WTC11 (cell line): ENCODE measurements around the gene UQCR10. TPM values are rescaled to one million over a fixed set of nuclear protein-coding genes. Genes with fewer than 3 reads are reported as not detected.

Source experiments
- ATAC-seq: fragments of 200-7000 bp; cut with Tn5 transposase; 2 replicates; pipeline ENCODE4 v1.10.0; 2021; ENCODE audit warnings: mild to moderate bottlenecking, moderate library complexity
- CTCF ChIA-PET: fragments of 300-600 bp; sonication (Branson Sonifier 250); formaldehyde crosslinking; loops from one replicate; lab custom pipeline; 2021; ENCODE audit warnings: antibody characterized with exemption; lab: Charles Lee
- POLR2A ChIA-PET: fragments of 350-600 bp; sonication (Branson Sonifier 250); formaldehyde crosslinking; loops from one replicate; lab custom pipeline; 2021; ENCODE audit warnings: antibody characterized with exemption; lab: Charles Lee
- DNase-seq: peaks from one replicate; pipeline ENCODE4 v3.0.0; 2021; ENCODE audit warnings: low spot score
- H3K27ac Mint-ChIP-seq: 2 replicates; pipeline ENCODE4 v1.8.0; 2021; ENCODE audit warnings: mixed read lengths
- H3K27me3 Mint-ChIP-seq: 2 replicates; pipeline ENCODE4 v1.8.0; 2021; ENCODE audit warnings: low read depth, mild to moderate bottlenecking, moderate library complexity, mixed read lengths
- H3K36me3 Mint-ChIP-seq: 2 replicates; pipeline ENCODE4 v1.8.0; 2021; ENCODE audit warnings: mixed read lengths
- H3K4me1 Mint-ChIP-seq: 2 replicates; pipeline ENCODE4 v1.8.0; 2022; ENCODE audit warnings: mixed read lengths
- H3K4me3 Mint-ChIP-seq: 2 replicates; pipeline ENCODE4 v1.8.0; 2021; ENCODE audit warnings: mild to moderate bottlenecking, moderate library complexity, mixed read lengths
- H3K9me3 Mint-ChIP-seq: 2 replicates; pipeline ENCODE4 v1.8.0; 2021; ENCODE audit warnings: mixed read lengths
- ELF4 ChIP-seq: sonication (generic); formaldehyde crosslinking; IDR thresholded peaks from 2 replicates; pipeline ENCODE4 v1.8.1; 2022; ENCODE audit warnings: low read depth, mild to moderate bottlenecking, moderate library complexity, missing genetic modification reagents
- JAZF1 ChIP-seq: fragments of 250-450 bp; sonication (Bioruptor Pico); IDR thresholded peaks from 2 replicates; pipeline ENCODE4 v1.9.0; 2021; ENCODE audit warnings: moderate library complexity, mild to moderate bottlenecking, inconsistent platforms
- MYBL2 ChIP-seq: sonication (generic); formaldehyde crosslinking; IDR thresholded peaks from 2 replicates; pipeline ENCODE4 v1.8.1; 2023; ENCODE audit warnings: mild to moderate bottlenecking, moderate library complexity, missing genetic modification reagents
- NR2C2 ChIP-seq: sonication (generic); formaldehyde crosslinking; IDR thresholded peaks from 2 replicates; pipeline ENCODE4 v1.8.0; 2022; ENCODE audit warnings: mild to moderate bottlenecking, missing genetic modification reagents
- NR3C1 ChIP-seq: sonication (generic); formaldehyde crosslinking; conservative IDR thresholded peaks from 2 replicates; pipeline ENCODE4 v1.8.1; 2023; ENCODE audit warnings: low read depth, mild to moderate bottlenecking, missing genetic modification reagents
- PRRX2 ChIP-seq: fragments of 250-450 bp; sonication (Bioruptor Pico); IDR thresholded peaks from 2 replicates; pipeline ENCODE4 v1.8.0; 2021; ENCODE audit warnings: mild to moderate bottlenecking
- RELA ChIP-seq: sonication (generic); formaldehyde crosslinking; IDR thresholded peaks from 2 replicates; pipeline ENCODE4 v1.8.1; 2022; ENCODE audit warnings: missing genetic modification reagents, mild to moderate bottlenecking, borderline replicate concordance
- ZNF121 ChIP-seq: sonication (generic); formaldehyde crosslinking; IDR thresholded peaks from 2 replicates; pipeline ENCODE4 v1.8.0; 2023; ENCODE audit warnings: missing genetic modification reagents
- ZNF138 ChIP-seq: sonication (generic); formaldehyde crosslinking; conservative IDR thresholded peaks from 2 replicates; pipeline ENCODE4 v1.8.1; 2022; ENCODE audit warnings: mild to moderate bottlenecking, moderate library complexity, missing genetic modification reagents
- total RNA-seq: library from RNA; stranded (reverse); gene quantifications from 3 replicates; pipeline ENCODE4 v1.2.3, GENCODE V29; 2021
- TF ChIP-seq, protein P1 (sequence below): fragments of 200-600 bp; IDR thresholded peaks from 2 replicates; pipeline ENCODE4 v1.8.0; 2022; ENCODE audit warnings: antibody characterized with exemption
- TF ChIP-seq, protein P2 (sequence below): fragments of 250-450 bp; sonication (Bioruptor Pico); IDR thresholded peaks from 2 replicates; pipeline ENCODE4 v1.9.0; 2021; ENCODE audit warnings: mild to moderate bottlenecking, borderline replicate concordance
- TF ChIP-seq, protein P3 (sequence below): fragments of 250-450 bp; sonication (Bioruptor Pico); conservative IDR thresholded peaks from 2 replicates; pipeline ENCODE4 v1.9.0; 2021; ENCODE audit warnings: mild to moderate bottlenecking
- TF ChIP-seq, protein P4 (sequence below): sonication (generic); formaldehyde crosslinking; IDR thresholded peaks from 2 replicates; pipeline ENCODE4 v1.8.1; 2023; ENCODE audit warnings: mild to moderate bottlenecking, missing genetic modification reagents, moderate library complexity
- TF ChIP-seq, protein P5 (sequence below): sonication (generic); formaldehyde crosslinking; IDR thresholded peaks from 2 replicates; pipeline ENCODE4 v1.8.1; 2023; ENCODE audit warnings: mild to moderate bottlenecking, moderate library complexity, missing genetic modification reagents
- TF ChIP-seq, protein P6 (sequence below): sonication (generic); formaldehyde crosslinking; IDR thresholded peaks from 2 replicates; pipeline ENCODE4 v1.8.1; 2022; ENCODE audit warnings: missing genetic modification reagents, borderline replicate concordance
- TF ChIP-seq, protein P7 (sequence below): sonication (generic); formaldehyde crosslinking; IDR thresholded peaks from 2 replicates; pipeline ENCODE4 v1.8.1; 2023; ENCODE audit warnings: mild to moderate bottlenecking, missing genetic modification reagents, moderate library complexity

The UQCR10 gene
- total RNA-seq, 1 experiment from 2014 or later, result 119 TPM

DNA sequence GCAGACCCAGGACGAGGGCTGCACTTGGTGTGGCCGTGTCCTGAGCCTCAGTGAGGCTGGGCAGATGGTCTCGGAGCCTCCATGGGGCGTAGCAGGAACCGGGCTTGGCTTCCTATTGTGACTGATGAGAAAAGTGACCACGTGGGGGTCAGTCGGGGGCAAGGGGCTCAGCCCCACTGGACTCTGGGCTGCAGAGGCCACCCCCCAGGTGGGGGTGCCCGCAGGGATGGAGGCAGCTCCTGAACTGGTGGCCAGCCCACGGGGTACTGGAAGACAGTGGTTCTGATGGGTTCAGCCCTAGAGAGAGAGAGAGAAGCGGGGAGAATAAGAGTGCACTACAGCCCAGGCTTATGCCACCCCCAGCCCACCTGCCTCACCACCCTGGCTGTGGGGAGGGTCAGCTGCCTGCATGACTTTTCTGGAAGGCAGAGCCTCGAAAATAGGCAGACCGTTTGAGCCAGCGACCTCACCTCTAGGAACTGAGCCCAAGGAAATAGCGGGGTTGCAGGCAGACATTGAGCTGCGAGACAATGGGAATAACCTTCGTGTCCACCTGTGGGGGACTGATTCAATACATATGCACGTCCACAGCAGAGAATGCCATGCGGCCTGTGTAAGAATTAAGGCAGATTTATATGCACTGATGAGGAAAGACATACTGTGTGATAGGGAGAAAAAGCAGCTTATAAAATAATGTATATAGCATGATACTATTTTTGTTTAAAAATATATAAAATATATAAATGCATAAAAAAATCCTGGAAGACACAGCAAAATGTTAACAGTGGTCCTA lies 35.9 kb upstream of the UQCR10 start (continued):
- TF ChIP-seq, protein P1, sequence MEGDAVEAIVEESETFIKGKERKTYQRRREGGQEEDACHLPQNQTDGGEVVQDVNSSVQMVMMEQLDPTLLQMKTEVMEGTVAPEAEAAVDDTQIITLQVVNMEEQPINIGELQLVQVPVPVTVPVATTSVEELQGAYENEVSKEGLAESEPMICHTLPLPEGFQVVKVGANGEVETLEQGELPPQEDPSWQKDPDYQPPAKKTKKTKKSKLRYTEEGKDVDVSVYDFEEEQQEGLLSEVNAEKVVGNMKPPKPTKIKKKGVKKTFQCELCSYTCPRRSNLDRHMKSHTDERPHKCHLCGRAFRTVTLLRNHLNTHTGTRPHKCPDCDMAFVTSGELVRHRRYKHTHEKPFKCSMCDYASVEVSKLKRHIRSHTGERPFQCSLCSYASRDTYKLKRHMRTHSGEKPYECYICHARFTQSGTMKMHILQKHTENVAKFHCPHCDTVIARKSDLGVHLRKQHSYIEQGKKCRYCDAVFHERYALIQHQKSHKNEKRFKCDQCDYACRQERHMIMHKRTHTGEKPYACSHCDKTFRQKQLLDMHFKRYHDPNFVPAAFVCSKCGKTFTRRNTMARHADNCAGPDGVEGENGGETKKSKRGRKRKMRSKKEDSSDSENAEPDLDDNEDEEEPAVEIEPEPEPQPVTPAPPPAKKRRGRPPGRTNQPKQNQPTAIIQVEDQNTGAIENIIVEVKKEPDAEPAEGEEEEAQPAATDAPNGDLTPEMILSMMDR, result no peak

DNA sequence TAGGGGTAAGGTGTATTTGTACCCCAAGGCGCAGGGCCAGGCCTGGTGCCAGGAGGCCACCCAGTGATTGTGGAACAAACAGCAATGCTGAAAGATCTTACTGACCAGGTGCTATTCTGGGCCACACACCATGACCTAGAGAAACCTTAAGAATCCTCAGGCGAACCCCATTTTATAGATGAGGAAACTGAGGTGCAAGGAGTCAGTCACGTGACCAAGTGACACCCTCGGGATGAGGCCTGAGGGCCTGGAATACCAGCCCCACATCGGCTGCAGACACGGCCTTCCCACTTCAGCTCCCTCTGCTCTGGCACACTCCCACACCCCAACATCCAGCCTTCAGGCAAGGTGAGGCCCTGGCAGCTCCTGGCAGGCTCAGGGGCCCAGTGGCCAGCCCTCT lies 34.3 kb upstream of the UQCR10 start:
- no peaks in the 10 kb centered on the region for H3K27me3 Mint-ChIP-seq
- POLR2A ChIA-PET, result no interaction called here

DNA sequence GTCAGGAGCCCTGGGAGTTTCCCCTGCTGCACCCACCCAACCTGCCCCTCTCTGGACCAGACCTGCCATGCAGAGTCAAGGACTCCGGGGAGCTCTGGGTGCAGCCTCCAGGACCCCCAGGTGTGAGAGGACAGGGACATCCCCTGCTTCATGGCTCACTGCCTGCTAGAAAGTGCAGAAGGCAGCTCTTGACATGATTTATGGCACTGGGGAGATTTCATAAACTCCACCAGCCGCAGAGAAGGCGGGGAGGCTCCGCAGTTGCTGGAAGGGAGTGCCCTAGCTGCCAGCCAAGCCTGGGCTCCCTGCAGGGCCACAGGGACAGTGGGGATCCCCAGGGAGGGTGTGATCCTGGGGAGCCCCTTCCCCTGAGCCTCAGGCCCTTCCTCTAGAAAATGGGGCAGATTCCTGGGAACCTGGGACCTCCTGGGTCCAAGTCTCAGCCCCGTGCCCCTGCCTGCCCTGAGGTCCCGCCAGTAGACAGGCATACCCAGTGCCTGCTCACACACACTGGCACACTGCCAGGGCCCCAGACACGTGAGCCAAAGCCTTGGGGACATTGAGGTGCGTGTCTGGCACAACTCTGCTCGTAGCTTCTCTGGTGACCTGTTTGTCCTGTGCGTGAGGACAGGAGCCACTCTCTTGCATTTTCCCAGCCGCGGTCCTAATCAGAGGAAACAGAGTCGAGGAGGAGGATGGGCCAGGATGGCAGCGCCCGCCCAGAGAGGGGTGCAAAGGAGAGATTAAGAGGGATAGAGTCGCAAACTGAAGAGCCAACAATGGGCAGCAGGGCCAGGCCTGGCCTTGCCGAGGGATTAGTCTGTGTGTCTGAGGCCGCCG lies 33.6 kb upstream of the UQCR10 start:
- Mint-ChIP-seq H3K4me3 (no peak overlapping the region), H3K27me3 (no peaks in the 10 kb centered on the region), H3K4me1 (peaks cover 12% of the 10 kb centered on the region), H3K9me3 (no peaks in the 10 kb centered on the region), H3K27ac (peak overlapping the region; percentile 53; the same call in 1 of the 2 replicates), H3K36me3 (no peaks in the 10 kb centered on the region)
- DNase-seq (no peak), ATAC-seq (no peak)
- ChIA-PET CTCF (interaction anchor here (1.3 to 2.0 kb wide), 3 partner anchors 39 to 108 kb away, joined by 4 to 9 read pairs (median 5); no protein-coding TSS in a partner anchor), POLR2A (interaction anchor here (0.9 kb wide), 1 partner anchor 16 kb away, joined by 3 read pairs; no protein-coding TSS in a partner anchor)
- TF ChIP-seq, protein P2, sequence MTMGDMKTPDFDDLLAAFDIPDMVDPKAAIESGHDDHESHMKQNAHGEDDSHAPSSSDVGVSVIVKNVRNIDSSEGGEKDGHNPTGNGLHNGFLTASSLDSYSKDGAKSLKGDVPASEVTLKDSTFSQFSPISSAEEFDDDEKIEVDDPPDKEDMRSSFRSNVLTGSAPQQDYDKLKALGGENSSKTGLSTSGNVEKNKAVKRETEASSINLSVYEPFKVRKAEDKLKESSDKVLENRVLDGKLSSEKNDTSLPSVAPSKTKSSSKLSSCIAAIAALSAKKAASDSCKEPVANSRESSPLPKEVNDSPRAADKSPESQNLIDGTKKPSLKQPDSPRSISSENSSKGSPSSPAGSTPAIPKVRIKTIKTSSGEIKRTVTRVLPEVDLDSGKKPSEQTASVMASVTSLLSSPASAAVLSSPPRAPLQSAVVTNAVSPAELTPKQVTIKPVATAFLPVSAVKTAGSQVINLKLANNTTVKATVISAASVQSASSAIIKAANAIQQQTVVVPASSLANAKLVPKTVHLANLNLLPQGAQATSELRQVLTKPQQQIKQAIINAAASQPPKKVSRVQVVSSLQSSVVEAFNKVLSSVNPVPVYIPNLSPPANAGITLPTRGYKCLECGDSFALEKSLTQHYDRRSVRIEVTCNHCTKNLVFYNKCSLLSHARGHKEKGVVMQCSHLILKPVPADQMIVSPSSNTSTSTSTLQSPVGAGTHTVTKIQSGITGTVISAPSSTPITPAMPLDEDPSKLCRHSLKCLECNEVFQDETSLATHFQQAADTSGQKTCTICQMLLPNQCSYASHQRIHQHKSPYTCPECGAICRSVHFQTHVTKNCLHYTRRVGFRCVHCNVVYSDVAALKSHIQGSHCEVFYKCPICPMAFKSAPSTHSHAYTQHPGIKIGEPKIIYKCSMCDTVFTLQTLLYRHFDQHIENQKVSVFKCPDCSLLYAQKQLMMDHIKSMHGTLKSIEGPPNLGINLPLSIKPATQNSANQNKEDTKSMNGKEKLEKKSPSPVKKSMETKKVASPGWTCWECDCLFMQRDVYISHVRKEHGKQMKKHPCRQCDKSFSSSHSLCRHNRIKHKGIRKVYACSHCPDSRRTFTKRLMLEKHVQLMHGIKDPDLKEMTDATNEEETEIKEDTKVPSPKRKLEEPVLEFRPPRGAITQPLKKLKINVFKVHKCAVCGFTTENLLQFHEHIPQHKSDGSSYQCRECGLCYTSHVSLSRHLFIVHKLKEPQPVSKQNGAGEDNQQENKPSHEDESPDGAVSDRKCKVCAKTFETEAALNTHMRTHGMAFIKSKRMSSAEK, result no peak
- no peak for TF ChIP-seq MYBL2 (CRISPR knock-in tag)
- TF ChIP-seq, protein P3, sequence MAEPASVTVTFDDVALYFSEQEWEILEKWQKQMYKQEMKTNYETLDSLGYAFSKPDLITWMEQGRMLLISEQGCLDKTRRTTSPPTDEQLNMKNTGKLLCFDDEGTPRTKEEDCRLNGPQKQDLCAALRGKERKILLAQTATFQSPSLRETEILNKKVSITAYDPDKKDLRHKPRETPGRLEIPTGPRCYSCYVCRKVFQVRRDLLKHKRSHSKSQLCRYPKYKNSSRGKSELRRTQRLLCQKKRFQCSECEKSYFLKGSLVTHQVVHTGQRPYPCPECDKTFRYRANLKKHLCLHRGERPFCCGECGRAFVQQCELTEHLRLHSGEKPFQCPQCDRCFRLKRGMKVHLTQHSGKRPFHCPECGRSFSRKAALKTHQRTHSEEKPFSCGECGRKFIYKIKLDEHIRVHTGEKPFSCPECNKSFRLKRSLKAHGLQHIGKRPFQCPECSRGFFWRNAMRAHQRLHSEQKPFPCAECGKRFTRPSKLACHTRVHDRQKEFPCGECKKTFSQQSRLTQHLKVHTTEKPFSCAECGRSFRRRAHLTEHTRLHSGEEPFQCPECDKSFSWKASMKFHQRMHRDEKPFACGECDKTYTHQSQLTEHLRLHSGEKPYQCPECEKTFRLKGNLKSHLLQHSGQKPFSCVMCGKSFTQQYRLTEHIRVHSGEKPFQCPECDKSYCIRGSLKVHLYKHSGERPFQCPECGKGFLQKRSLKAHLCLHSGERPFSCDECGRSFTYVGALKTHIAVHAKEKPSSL (CRISPR knock-in tag), result no peak
- TF ChIP-seq ZNF121 (CRISPR knock-in tag), result no peak
- TF ChIP-seq ZNF138 (CRISPR knock-in tag), result no peak
- TF ChIP-seq, protein P4, sequence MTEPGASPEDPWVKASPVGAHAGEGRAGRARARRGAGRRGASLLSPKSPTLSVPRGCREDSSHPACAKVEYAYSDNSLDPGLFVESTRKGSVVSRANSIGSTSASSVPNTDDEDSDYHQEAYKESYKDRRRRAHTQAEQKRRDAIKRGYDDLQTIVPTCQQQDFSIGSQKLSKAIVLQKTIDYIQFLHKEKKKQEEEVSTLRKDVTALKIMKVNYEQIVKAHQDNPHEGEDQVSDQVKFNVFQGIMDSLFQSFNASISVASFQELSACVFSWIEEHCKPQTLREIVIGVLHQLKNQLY (CRISPR knock-in tag), result no peak
- TF ChIP-seq ELF4 (CRISPR knock-in tag), result no peak
- TF ChIP-seq NR2C2, result no peak
- TF ChIP-seq NR3C1 (CRISPR knock-in tag), result no peak
- TF ChIP-seq, protein P5, sequence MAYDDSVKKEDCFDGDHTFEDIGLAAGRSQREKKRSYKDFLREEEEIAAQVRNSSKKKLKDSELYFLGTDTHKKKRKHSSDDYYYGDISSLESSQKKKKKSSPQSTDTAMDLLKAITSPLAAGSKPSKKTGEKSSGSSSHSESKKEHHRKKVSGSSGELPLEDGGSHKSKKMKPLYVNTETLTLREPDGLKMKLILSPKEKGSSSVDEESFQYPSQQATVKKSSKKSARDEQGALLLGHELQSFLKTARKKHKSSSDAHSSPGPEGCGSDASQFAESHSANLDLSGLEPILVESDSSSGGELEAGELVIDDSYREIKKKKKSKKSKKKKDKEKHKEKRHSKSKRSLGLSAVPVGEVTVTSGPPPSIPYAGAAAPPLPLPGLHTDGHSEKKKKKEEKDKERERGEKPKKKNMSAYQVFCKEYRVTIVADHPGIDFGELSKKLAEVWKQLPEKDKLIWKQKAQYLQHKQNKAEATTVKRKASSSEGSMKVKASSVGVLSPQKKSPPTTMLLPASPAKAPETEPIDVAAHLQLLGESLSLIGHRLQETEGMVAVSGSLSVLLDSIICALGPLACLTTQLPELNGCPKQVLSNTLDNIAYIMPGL (CRISPR knock-in tag), result no peak
- no peak for TF ChIP-seq RELA (CRISPR knock-in tag)
- no peak for TF ChIP-seq PRRX2
- TF ChIP-seq, protein P6, sequence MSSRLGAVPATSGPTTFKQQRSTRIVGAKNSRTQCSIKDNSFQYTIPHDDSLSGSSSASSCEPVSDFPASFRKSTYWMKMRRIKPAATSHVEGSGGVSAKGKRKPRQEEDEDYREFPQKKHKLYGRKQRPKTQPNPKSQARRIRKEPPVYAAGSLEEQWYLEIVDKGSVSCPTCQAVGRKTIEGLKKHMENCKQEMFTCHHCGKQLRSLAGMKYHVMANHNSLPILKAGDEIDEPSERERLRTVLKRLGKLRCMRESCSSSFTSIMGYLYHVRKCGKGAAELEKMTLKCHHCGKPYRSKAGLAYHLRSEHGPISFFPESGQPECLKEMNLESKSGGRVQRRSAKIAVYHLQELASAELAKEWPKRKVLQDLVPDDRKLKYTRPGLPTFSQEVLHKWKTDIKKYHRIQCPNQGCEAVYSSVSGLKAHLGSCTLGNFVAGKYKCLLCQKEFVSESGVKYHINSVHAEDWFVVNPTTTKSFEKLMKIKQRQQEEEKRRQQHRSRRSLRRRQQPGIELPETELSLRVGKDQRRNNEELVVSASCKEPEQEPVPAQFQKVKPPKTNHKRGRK (CRISPR knock-in tag), result no peak

More for the DNA sequence above, 34.3 kb upstream of the UQCR10 start:
- ATAC-seq, result no peak
- Mint-ChIP-seq H3K9me3 (no peaks in the 10 kb centered on the region), H3K27ac (no peak overlapping the region), H3K4me1 (peaks cover 12% of the 10 kb centered on the region), H3K4me3 (no peak overlapping the region), H3K36me3 (no peaks in the 10 kb centered on the region)
- TF ChIP-seq, protein P7, sequence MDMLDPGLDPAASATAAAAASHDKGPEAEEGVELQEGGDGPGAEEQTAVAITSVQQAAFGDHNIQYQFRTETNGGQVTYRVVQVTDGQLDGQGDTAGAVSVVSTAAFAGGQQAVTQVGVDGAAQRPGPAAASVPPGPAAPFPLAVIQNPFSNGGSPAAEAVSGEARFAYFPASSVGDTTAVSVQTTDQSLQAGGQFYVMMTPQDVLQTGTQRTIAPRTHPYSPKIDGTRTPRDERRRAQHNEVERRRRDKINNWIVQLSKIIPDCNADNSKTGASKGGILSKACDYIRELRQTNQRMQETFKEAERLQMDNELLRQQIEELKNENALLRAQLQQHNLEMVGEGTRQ (CRISPR knock-in tag), result no peak
- TF ChIP-seq JAZF1 (CRISPR knock-in tag), result no peak
- CTCF ChIA-PET, result interaction anchor here (0.6 to 0.7 kb wide), 2 partner anchors 24 to 143 kb away, joined by 3 read pairs; no protein-coding TSS in a partner anchor
- DNase-seq, result no peak
